Measurements from ENCODE around the gene C1QTNF6.
A peak's percentile ranks its signal among the peaks of the same experiment; 100 is the strongest.

The C1QTNF6 gene

DNA sequence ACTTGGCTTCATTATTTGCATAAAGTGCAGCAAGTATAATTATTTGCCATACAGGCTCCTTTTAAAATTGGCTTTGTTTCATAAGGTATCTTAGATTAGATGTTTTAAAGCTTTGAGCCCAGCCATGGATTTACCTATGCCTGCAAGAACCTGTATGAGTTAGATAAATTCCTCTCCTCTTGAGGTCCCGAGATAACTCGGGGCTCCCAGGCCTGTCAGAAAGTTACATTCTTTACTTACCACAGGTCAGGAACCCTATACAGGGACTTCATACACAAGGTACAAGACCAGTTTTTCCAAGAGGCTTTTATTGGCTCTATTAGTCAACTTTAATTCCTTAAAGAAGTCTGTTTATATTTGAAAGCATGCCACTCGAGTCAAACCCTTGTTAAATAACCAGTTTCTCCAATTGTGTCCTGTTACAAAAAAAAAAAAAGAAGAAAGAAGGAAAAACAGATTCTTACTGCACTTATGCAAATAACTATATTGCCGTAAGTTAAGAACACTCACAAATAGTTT is 2.3 kb upstream of the C1QTNF6 start:
- no peak for DNase-seq

DNA sequence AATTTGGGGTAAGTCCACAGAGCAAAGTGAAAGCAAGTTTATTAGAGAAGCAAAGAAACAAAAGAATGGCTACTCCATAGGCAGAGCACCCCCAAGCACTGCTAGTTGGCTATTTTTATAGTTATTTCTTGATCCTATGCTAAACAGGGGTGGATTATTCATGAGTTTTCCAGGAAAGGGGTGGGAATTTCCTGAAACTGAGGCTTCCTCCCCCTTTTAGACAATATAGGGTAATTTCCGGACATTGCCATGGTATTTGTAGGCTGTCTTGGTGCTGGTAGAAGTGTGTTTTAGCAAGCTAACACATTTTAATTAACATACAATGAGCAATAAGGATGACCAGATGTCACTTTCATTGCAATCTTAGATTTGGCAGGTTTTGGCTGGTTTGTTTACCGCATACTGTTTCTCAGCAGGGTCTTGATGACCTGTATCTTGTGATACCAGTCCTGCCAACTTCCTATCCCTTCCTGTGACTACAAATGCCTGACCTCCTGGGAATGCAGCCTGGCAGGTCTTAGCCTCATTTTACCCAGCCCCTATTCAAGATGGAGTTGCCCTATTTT is 937 bp upstream of the C1QTNF6 start:
- DNase-seq: no peak

DNA sequence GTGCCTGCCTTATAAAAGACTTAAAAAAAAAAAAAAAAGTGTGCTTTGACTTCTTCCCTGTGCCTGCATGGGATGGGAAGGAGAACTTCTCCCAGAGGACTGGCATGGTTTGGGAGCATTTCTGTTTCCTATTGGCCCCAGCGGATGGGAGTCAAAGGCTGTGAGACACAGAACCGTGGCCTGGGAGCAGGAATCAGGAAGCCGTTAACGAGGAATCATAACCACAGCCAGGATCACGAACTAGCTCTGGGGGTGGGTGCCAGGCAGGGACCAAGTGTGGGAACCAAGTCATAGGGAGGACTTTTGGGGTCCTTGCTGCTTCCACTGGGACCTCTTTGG is 526 bp downstream of the C1QTNF6 start:
- DNase-seq: no peak

DNA sequence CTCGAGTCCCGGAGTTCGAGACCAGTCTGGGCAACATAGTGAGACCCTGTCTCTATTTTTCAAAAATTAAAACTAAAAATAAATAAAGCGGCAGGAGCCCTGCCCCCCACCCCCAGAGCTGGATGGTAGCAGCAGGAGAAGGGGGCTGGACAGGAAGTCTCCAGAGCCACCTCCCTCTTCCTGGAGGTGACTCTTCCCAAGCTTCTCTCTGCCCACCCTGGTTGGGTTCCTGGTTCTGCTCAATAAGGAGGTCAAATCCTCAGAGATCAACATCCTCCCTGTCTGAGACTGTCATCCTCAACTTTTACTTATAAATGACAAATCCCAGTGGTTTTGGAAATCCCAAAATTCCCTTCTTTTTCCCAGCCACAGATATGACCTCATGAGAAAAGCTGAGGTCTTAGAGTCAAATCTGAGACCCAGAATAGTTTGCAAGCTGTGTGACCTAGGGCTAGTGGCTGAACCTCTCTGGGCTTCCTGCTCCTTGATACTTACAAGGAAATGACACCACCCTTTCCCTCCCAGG is 987 bp downstream of the C1QTNF6 start:
- no peak for DNase-seq

DNA sequence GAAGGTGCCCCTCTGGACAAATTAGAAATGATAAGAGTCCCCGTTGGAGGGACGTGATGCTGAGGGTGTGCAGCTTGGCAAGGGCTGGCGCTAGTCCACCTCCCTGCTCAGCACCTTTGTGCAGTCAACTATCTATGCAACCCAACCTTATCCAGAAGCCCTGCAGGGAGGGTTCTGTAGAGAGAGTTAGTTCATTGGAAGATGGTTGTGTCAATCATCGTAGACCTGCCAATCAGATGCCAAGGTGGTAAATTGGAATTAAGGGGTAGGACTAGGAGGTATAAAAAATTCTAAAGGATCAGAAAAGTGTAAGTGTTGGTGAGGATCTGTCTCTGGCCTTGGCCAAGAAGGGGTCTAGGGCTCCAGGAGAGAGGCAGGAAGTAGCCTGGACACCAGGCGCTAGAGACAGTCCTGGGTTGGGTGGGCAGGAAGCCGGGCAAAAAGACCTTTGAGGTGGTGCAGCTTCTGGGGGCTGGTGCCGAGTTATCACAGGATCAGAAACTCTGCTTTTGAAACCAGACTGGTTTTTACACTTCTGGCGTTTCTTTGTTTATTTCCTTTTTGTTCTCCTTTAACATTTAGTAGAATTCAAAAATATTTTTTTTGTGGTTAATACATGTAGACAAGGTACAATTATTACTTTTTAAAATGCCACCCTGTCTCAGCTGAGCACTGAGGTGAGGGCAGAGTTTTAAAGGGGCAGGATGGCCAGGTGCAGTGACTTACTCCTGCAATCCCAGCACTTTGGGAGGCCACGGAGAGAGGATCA is 1.6 kb downstream of the C1QTNF6 start:
- peak; percentile 54 for DNase-seq

DNA sequence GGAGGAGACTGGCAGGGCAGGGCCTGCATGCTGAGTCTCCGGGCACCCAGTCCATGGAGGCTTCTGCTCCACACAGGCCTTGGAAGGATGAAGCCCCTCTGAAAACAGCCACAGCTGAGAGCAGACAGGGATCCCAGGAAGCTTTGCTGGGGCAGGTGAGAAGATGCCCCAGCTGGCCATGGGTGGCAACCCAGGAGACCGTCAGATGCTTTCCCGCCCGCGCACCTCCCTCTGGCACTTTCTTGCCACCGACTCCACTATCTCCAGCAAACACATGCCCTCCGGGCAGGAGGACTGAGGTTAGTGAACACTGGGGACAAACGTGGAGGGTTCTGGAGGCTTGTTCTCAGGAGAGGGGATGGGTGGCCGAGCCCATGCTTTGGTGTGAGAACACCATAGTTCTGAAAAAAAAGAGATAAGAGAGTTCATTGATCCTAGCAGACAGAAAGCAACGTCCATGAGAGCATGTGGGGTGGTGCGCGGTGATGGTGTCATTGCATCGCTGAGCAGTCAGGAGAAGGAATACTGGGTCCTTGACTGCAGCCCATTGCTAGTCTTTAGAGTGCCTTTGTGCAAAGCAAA is 2.3 kb downstream of the C1QTNF6 start:
- DNase-seq: no peak

DNA sequence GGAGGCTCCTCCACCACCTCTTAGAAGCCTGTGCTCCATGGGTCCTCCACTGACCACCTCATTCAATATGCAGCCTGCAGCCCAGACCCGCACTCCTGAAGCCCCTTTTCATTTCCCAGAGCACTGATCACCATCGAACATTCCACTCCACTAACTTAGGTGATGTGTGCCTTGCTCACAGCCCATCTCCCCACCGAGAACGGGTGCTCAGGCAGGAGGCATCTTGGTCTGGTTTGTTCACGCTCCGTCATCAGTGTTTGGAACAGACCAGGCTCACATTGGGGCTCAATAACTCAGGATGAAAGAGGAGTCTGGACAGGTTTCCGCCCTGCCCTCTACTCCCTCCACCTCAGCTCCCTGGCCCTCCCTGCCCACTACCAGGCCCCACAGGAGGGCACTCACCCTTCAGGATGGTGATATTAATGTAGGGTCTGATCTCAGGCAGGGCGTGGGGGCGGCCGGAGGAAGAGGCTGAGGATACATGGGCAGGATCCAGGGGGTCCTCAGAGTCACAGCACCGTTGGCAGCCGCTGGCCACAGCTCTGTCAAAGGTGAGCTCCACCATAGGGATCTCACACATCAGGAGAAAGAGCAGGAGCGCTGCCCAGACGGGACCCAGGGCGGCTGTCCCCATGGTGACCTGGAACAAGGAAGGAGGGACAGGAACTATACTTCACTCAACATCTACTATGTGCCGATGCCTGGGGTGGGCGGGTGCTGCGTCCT is 3.1 kb downstream of the C1QTNF6 start:
- no peak for DNase-seq

DNA sequence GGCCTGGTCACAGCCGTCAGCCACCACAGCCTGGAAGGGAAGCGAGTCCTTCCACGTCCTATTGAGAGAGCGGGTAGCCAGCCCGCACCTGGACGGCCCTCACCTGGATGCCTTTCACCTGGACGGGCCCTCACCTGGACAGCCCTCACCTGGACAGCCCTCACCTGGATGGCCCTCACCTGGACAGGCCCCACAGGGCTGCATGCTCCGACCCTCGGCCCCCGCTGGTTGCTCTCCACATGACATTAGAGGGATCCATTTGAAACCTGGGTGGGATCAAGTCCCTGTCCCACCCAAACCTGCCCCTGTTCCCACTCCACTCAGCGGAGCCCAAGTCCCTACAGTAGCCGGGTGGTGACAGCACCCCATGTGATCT is 3.7 kb downstream of the C1QTNF6 start:
- no peak for DNase-seq

DNA sequence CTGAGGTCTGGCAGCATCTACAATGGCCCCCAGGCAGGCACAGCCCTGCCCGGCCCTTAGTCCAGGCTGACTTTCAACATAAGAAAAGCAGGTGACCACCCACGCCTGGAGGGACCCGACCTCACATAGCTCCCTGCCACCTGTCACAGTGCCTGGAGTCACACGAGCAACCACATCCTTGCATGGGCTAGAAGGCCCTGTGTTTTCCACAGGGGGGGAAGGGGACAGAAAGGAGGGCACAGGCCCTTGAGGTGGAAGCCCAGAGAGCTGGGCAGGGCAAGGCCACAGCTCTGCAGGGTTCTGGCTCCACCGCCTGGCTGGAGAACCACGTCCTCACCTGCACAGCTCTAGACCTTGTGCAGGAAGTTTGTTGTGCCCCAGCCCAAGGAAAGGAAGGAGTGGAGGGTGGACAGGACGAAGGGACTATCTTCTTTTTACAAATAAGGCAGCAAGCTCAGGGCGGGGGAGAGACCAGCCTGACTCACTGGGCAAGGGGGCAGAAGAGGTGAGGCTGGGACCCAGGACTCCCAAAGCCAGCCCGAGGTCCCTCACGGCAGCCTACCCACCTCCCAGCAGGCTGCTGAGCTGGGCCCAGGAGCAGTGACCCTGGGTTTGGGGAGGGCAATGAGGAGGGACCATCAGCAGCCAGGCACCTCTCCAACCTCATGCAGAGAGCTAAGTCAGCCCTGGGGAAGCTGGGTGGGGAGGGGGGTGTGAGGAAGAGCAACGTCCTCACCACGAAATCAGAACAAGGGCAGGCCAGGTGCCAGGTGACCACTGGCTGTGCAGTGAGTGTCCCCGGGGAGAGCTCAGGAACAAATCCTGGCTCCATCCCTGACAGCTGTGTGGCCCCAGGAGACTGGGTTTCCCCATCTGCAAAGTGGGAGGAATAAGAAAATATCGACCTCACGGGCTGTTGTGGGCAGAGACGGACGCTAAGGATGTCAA is 4.3 kb downstream of the C1QTNF6 start:
- no peak for DNase-seq

DNA sequence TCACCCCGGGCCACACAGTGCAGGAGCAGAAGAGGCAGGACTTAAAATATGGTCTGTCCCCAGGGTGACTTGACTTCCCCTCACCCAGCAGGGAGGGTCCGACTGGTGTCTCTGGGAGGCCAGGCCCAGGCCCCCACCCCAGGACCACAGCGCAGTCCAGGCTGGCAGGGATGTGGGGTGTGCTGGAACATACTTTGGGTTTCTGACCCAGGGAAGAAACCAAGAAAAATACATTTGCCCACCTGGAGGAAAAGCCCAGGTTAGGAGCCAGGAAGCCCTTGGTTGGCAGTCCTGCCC is 5.2 kb downstream of the C1QTNF6 start:
- DNase-seq: no peak

DNA sequence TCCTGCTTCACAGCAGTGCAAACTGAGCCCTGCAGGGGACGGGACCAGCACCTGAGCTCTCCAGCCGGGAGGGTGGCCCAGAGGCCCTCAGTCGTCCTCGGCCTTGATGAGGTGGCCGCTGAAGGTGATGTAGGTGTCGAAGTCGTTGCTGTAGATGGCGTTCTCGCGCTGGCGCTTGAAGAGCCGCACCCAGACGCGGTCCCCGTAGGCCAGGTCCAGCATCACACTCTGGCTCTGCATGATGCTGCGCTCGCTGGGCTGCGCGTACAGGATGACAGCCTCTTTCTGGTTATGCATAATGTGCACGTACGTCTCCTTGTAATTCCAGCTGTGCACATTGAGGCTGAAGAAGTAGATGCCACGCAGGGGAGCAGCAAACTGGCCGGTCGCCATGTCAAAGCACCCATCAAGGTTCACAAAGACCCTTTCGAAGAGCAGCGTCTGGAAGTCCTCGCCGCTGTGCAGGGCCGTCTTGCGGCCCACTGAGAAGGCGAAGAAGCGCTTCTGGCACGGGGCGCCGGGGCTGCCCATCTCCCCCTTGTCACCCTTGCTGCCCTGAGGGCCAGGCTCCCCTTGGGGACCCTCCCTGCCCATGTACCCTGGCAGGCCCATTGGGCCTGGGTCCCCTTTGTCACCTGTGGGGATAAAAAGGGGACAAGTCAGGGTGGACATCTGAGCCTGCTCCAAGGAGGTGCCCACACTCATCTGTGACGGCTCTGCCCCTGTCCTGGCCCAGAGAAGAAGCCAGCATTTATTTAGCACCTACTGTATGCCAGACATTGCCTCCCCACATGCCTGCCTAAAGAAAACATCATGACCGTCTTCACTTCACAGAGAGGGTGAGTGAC is 5.7 kb downstream of the C1QTNF6 start:
- no peak for DNase-seq

DNA sequence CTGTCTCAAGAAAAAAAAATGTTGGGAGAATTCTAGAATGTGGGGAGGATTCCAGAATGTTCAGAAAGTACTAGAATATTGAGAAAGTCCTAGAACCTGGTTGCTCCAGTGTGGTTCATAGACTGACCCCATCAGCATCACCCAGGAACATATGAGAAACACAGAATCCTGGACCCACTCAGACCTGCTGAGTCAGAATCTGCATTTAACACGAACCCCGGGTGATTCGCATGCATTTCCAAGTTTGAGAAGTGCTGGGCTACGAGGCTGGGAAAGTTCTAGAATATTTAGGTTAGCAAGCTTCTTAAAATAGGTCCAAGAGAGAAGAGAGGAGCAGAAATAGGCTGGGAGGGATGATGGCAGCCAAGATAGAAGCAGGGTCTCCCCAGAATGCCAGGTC is 6.4 kb downstream of the C1QTNF6 start:
- no peak for DNase-seq

DNA sequence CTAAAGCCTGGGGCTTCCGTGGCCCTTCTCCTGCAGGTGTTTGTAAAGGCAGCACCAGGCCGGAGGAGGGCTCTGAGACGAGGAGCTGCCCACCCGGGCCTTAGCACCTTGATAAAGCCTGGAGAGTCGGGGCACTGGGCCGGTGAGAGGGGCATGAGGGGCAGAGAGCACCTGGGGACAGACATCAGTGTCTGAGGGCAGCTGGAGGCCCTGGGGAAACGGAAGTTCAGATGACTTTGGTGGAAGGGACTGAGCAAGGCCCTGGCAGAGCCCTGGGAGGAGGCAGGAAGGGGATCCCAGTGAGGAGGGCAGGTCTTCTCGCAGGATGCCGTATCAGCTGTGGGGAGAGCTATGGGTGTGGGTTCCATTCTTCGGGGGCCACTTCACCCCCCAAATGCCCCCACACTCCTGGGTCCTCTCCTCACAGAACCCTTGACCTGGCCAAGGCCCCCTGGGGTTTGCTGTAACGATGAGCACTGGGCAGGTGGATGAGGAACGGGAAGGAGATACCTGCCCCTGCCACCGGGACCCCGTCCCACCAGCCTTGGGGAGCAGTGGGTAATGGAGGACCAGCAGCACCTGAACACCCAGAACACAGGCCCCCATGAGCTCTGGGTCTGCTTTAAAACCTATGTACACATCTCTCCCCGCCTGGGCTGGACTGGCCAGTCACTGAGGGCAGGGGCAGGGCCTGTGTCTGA is 7.4 kb downstream of the C1QTNF6 start:
- no peak for DNase-seq

DNA sequence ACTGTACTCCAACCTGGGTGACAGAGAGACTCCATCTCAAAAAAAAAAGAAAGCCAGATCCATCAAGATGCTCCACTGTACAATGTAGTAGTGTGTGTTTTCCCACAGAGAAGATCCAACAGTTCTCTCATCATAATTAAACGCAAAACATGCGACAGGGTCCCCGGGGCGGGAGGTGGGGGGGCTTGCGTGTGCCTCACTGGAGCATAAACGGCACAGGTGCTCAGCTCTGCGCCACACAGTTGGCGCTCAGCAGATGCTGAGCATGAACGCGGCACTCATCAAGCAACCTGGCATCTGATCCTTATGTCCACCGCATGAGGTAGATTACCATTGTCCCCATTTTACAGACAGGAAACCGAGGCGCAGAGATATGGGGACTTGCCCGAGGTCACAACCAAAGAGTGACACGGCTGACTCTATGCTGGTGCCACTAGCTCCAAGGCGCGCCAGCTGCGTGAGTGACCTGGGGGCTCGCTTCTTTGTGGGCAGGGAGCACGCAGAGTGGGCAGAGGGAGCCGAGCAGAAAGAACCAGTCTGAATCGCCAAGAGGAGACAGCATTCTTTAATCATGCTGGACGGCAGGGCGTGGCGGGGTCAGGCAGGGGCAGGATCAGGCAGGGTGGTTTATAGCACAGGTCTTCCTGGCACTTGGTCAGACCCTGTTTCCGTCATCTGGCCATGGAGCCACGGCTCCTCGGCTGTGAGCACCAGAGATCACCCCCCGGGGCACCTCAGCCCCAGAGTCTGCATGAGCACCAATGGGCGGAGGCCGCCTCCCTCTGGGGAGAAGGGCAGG is 8.2 kb downstream of the C1QTNF6 start:
- DNase-seq: no peak

DNA sequence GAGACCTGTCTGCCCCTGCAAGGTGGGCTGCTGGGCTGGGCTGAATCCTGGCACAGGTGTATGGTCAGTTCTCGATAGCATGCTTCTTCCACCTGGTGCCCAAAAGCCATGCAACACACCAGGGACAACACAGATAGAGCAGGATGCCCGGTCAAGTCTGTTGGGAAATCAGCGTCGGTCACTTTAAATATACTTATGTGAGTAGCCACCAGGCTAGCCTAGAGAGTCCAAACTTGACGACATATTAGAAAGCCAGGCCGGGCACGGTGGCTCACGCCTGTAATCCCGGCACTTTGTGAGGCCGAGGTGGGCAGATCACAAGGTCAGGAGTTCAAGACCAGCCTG is 8.9 kb downstream of the C1QTNF6 start:
- no peak for DNase-seq

DNA sequence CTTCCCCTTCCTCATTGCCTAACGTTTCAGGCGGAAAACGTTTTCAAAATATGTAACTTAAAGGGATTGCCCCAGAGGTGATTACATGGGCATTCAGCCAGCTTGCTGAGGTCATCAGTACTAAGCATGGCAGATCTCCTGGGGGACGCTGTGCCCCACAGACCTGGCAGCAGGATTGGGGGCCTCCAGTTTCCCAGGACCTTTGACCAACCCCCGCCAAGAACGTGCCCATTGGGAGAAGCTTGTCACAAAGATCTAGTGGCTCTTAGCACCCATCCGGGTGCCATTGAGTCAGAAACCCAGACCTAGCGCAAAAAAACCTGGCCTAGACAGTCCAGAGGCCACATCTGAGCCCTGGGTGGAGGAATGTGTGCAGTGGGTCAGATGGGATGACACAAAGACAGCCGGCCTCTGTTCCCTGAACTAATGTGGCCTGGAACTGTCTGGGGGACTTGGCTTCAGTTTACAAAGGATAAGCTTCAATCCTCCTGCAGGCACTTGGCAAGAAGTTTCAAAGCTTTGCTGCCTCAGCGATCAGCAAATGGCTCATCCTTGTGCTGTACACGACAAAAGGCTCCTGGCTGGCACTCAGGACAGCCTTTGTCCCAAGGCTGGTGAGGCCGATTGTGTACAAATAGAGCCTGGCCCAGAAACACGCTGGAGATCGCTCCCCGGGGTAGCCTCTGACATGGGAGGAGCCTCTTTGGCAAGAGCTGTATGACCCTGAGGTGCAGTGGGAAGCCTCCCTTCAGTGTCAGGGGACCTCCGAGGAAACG is 9.5 kb downstream of the C1QTNF6 start:
- DNase-seq: no peak

DNA sequence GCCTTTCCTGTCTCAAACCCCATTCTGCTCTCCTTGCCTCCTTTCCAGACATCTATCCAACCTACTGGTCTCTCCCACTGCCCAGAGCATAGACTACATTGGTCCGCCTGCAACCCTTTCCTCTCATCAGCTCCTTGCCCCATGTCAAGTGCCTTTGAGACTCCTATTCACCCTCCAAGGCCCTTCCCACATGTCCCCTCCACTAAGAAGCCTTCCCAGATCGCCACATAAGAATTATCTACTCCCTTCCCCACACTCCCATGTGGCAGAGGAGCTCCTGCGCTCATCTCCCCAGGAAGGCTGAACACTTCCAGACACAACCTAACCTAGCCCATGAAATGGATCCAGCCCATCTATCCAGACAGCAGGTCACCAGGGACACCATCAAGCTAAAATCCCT is 10.3 kb downstream of the C1QTNF6 start:
- no peak for DNase-seq

DNA sequence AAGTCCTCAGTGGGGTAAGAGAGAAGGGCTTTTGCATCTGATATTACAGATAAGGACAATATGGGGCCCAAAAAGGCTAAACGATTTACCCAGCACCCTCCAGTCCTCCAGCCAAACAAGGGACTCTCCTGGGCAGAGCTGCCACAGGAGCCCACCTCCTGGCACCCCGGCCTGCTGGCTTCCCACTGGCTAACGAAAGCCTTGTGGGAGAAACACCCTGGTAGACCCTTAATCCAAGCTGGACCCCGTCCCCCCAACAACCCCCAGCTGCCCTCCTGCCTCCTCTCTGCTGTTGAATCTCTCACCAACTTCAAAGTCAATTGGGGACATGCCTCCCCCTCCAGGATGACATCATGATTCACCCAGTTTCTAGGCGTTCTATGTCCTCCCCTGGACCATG is 10.8 kb downstream of the C1QTNF6 start:
- DNase-seq: no peak

DNA sequence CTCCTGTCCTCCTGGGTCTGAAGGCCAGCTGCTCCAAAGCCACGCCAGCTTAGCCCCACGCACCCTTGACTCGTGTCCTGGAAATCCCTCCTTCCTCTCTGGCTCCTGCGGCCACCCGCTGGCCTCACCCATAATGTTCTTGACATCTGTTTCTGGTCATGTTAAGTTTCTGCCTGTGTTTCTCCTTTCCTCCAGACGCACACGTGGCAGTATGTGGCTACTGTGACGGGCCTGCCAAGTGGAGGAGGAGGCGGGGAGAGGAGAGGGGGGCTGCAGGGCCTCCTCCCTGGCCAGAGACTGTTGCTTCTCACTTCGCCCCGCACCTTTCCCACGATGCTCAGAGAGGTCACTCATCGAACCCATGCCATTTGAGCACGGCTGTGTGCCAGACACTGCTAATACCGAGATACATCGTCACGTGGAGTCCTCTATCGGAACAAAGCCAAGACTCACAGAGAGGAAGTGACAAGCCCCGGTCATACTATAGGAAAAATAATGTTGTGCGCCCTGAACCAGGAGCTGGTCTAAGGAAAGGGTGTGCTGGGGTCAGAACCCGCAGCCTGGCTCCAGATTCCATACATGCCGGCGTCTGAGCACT is 11.5 kb downstream of the C1QTNF6 start:
- no peak for DNase-seq

Data from stimulated activated CD8-positive, alpha-beta memory T cell treated with anti-CD3 and anti-CD28 coated beads, Interleukin-4, amount 100 ng/mL, for 48 hours (primary cell).